Measurements from ENCODE around the gene KDM8.

DNA sequence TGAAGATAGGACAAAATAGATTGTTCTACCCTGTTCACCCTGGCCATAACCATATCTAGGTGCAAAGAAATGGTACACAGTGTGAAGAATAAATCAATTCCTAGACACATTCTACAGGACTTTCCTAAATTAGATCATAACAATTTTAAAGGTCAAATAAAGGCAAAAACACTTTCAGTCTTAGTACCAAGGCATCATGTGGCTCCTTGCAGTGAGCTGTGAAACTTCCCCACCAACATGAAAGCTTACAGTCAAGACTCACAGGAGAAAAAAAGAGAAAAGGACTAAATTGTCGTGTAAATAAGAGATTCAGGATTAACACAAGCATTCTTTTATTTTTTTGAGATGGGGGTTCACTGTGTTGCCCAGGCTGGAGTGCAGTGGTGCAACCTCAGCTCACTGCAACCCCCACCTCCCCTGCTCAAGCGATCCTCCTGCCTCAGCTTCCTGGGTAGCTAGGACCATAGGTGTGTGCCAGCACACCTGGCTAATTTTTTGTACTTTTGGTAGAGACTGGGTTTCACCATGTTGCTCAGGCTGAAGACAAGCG lies 51.0 kb downstream of the KDM8 start:
- TF ChIP-seq, protein P1, sequence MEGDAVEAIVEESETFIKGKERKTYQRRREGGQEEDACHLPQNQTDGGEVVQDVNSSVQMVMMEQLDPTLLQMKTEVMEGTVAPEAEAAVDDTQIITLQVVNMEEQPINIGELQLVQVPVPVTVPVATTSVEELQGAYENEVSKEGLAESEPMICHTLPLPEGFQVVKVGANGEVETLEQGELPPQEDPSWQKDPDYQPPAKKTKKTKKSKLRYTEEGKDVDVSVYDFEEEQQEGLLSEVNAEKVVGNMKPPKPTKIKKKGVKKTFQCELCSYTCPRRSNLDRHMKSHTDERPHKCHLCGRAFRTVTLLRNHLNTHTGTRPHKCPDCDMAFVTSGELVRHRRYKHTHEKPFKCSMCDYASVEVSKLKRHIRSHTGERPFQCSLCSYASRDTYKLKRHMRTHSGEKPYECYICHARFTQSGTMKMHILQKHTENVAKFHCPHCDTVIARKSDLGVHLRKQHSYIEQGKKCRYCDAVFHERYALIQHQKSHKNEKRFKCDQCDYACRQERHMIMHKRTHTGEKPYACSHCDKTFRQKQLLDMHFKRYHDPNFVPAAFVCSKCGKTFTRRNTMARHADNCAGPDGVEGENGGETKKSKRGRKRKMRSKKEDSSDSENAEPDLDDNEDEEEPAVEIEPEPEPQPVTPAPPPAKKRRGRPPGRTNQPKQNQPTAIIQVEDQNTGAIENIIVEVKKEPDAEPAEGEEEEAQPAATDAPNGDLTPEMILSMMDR (IDR thresholded peaks at IDR 0.05): no peak
- TF ChIP-seq POLR2AphosphoS5 (IDR thresholded peaks at IDR 0.05): peak; percentile 26 to 44
- TF ChIP-seq POLR2A (IDR thresholded peaks at IDR 0.05; ENCODE audit: low read depth): no peak
- TF ChIP-seq EP300 (IDR thresholded peaks at IDR 0.05): no peak
